Lung (tissue), 16 donors: ENCODE data around the gene IMPACT. TPM values are rescaled to one million over a fixed set of nuclear protein-coding genes. Genes with fewer than 3 reads are reported as not detected.

ENCODE experiments used
- ATAC-seq: fragments of 200-7000 bp; cut with Tn5 transposase; one replicate; pipeline ENCODE4 v1.9.1; 2020; ENCODE audit warnings: moderate number of reproducible peaks; ENCODE audit not compliant: insufficient read depth, low FRiP score
- DNase-seq, 3 donors: peaks; one replicate each; pipeline ENCODE4 v3.0.0-alpha.2; 2013 to 2017
- H3K27ac ChIP-seq, 2 donors: one replicate each; pipeline ENCODE4 v1.5.1; 2013; ENCODE audit warnings: mild to moderate bottlenecking in 2 of 2, moderate library complexity in 2 of 2, control low read depth in 1 of 2, inconsistent platforms in 1 of 2, low read depth in 1 of 2, low read length in 1 of 2
- H3K27me3 ChIP-seq, 3 donors: one replicate each; pipeline ENCODE4 v1.5.1; 2013; ENCODE audit warnings: low read length in 2 of 3; ENCODE audit not compliant: control insufficient read depth in 3 of 3, insufficient read depth in 3 of 3
- H3K36me3 ChIP-seq, 4 donors: one replicate each; pipeline ENCODE4 v1.5.1; 2013; ENCODE audit warnings: low read length in 4 of 4, mild to moderate bottlenecking in 1 of 4, moderate library complexity in 1 of 4; ENCODE audit not compliant: control insufficient read depth in 4 of 4, insufficient read depth in 4 of 4
- H3K4me1 ChIP-seq, 5 donors: one replicate each; pipeline ENCODE4 v1.5.1; 2013; ENCODE audit warnings: low read length in 5 of 5, mild to moderate bottlenecking in 2 of 5, moderate library complexity in 1 of 5; ENCODE audit not compliant: control insufficient read depth in 5 of 5, insufficient read depth in 5 of 5
- H3K4me3 ChIP-seq: one replicate; pipeline ENCODE4 v1.5.1; 2013; ENCODE audit warnings: mild to moderate bottlenecking, control low read depth, moderate library complexity
- H3K9ac ChIP-seq, 2 donors: one replicate each; pipeline ENCODE4 v1.5.1; 2013; ENCODE audit warnings: low read length in 2 of 2, control low read depth in 1 of 2; ENCODE audit not compliant: insufficient read depth in 1 of 2
- H3K9me3 ChIP-seq, 4 donors: one replicate each; pipeline ENCODE4 v1.5.1; 2013; ENCODE audit warnings: low read length in 3 of 4, mild to moderate bottlenecking in 1 of 4, moderate library complexity in 1 of 4; ENCODE audit not compliant: control insufficient read depth in 4 of 4, insufficient read depth in 3 of 4
- WGBS, 2 donors: extraction: QIAGEN DNeasy Blood & Tissue Kit; methylation state at CpG; one replicate each; pipeline ENCODE4 v1.1.7; 2013; 5-methylcytosine and 5-hydroxymethylcytosine counted together
- long read RNA-seq, 5 donors: transcript quantifications; one replicate each; lab custom pipeline, GENCODE V29; 2026
- polyA plus RNA-seq, 2 donors: library from polyadenylated mRNA; stranded (reverse); fragments of 200-250 nt; gene quantifications; one replicate each; pipeline ENCODE4 v1.2.1, GENCODE V29; 2013
- total RNA-seq, 2 donors: library from RNA; depleted of rRNA in 1 of 2; stranded (reverse); fragments of >200 nt in 1 of 2; gene quantifications; one replicate each; pipeline ENCODE4 v1.2.1, GENCODE V29; 2014 to 2021
- TF ChIP-seq, protein P1 (sequence below): IDR thresholded peaks from 2 replicates; pipeline ENCODE4 v1.5.1; 2012; ENCODE audit warnings: mild to moderate bottlenecking; ENCODE audit errors: control extremely low read depth, extremely low read depth
- donor health status: control.
- donor health status: control.
- donor health status: Bipolar disorder and iron deficiency.
- donor health status: healthy.
- donor health status: DM: yes; HTN: yes; CAD: no.

The IMPACT gene, protein sequence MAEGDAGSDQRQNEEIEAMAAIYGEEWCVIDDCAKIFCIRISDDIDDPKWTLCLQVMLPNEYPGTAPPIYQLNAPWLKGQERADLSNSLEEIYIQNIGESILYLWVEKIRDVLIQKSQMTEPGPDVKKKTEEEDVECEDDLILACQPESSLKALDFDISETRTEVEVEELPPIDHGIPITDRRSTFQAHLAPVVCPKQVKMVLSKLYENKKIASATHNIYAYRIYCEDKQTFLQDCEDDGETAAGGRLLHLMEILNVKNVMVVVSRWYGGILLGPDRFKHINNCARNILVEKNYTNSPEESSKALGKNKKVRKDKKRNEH
- 10 to 100 TPM; 29.0 to 29.6 TPM for total RNA-seq
- polyA plus RNA-seq, result 10 to 100 TPM; 12.0 to 21.0 TPM
- long read RNA-seq, donor 1, transcript IMPACT-201 (11 exons, 3,792 nt), result major isoform, 16 of 21 reads
- long read RNA-seq, donor 1, partial matches to known transcripts, result 5 of 21 reads
- long read RNA-seq, donor 1, other reads (novel, unspliced or antisense), result 0 of 21 reads
- long read RNA-seq, donor 2, partial matches to known transcripts, result 7 of 10 reads
- long read RNA-seq, donor 2, other reads (novel, unspliced or antisense), result 0 of 10 reads
- long read RNA-seq, donor 3, transcript IMPACT-201 (11 exons, 3,792 nt), result major isoform, 5 of 6 reads
- long read RNA-seq, donor 3, partial matches to known transcripts, result 0 of 6 reads
- long read RNA-seq, donor 3, other reads (novel, unspliced or antisense), result 0 of 6 reads
- long read RNA-seq, donor 4, partial matches to known transcripts, result 0 of 3 reads
- long read RNA-seq, donor 4, other reads (novel, unspliced or antisense), result 0 of 3 reads
- long read RNA-seq, donor 5, transcript IMPACT-201 (11 exons, 3,792 nt), result major isoform, 15 of 31 reads
- long read RNA-seq, donor 5, partial matches to known transcripts, result 15 of 31 reads
- long read RNA-seq, donor 5, other reads (novel, unspliced or antisense), result 0 of 31 reads

DNA sequence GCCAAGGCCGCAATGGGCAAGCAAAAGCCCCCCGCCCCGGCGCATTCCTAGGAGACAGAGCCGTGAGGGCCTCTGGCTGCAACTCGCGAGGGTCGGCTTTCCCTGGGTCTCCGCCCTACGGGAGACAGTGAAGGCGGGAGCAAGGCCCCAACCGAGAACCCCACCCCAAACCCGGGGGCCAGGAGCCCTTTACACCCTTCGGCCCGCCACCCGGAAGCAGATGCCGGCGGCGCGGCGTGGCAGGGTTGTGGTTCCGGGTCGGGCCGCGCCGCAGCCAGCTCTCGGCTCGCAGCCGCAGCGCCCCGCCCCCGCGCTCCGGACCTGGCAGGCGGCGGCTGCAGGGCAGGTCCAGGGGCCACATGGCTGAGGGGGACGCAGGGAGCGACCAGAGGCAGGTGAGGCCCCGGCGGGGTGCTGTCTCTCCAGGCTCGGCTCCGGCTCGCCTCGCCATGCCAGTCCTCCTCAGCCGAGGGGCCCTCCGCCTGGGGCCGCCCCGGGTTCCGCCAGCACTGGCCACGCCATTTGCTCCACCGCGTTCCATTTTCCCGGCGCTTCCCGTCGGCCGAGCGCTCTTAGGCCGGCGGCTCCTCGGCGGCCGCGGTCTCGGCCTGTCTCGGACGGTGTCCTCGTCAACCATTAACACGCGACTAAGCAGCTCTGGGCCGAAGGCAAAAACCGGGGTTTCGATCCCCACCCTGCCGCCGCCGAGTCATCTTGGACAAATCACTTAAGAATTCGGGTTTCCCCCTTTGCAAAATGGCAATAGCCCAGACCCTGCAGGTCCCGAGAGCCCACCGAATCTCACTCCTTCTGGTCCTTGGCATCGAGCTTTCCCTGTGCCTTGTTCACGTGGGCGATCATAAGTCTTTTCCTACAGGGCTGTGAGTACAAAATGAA lies at the start of gene IMPACT:
TSS of gene IMPACT (plus strand) at position 273 of the 897 bp plus-strand sequence. CDS start at position 360, 87 bp downstream.
- ATAC-seq (peak; percentile 99), DNase-seq (peak; percentile 89 to 92 (median 90))
- H3K27me3 ChIP-seq, result peaks cover 0 to 15% (median 15%) of the 10 kb centered on the region in 3 donors
- WGBS, 2 donors, result 2% methylated on average over 64 to 82 of the region's 82 CpGs
- peaks cover 0 to 7% (median 5%) of the 10 kb centered on the region in 5 donors for H3K4me1 ChIP-seq
- H3K4me3 ChIP-seq, result peak within 1 kb of the TSS; percentile 92
- peak within 1 kb of the TSS; percentile 89 to 95 for H3K27ac ChIP-seq
- peaks cover 1 to 10% (median 6%) of the 10 kb centered on the region in 4 donors for H3K36me3 ChIP-seq
- peaks cover 0 to 4% (median 0%) of the 10 kb centered on the region in 4 donors for H3K9me3 ChIP-seq
- TF ChIP-seq, protein P1, sequence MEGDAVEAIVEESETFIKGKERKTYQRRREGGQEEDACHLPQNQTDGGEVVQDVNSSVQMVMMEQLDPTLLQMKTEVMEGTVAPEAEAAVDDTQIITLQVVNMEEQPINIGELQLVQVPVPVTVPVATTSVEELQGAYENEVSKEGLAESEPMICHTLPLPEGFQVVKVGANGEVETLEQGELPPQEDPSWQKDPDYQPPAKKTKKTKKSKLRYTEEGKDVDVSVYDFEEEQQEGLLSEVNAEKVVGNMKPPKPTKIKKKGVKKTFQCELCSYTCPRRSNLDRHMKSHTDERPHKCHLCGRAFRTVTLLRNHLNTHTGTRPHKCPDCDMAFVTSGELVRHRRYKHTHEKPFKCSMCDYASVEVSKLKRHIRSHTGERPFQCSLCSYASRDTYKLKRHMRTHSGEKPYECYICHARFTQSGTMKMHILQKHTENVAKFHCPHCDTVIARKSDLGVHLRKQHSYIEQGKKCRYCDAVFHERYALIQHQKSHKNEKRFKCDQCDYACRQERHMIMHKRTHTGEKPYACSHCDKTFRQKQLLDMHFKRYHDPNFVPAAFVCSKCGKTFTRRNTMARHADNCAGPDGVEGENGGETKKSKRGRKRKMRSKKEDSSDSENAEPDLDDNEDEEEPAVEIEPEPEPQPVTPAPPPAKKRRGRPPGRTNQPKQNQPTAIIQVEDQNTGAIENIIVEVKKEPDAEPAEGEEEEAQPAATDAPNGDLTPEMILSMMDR, result no peak
- H3K9ac ChIP-seq, result peak within 1 kb of the TSS; percentile 44 to 63

DNA sequence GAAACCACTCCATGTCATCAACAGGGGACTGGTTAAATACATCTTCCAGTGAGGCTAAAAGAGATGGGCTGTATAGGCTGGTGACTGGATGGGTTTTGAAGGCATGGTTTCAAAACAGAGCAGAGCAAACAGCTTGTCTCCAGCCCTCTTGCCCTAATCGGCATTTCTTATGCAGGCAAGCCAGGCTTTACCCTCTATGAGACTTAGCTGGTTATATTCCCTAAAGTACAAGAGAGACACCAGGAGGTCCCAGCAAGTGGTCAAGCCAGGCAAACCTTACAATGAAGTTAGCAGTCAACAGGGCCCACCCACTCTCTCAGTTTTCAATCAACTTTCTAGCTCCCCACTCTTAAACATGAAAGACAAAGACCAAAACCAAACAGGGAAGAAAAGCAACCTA lies 47.9 kb upstream of the IMPACT start:
- WGBS, 2 donors, result 76 to 96% methylated on average over 1 of the region's 1 CpG
- Histone ChIP-seq H3K9ac (no peak overlapping the region), H3K36me3 (peaks cover 0 to 6% (median 1%) of the 10 kb centered on the region in 4 donors), H3K4me1 (no peaks in the 10 kb centered on the region), H3K9me3 (peaks cover 0 to 6% (median 0%) of the 10 kb centered on the region in 4 donors), H3K27me3 (no peaks in the 10 kb centered on the region), H3K4me3 (no peak overlapping the region), H3K27ac (no peak overlapping the region)
- DNase-seq (no peak), ATAC-seq (no peak)
- TF ChIP-seq, protein P1, result no peak

DNA sequence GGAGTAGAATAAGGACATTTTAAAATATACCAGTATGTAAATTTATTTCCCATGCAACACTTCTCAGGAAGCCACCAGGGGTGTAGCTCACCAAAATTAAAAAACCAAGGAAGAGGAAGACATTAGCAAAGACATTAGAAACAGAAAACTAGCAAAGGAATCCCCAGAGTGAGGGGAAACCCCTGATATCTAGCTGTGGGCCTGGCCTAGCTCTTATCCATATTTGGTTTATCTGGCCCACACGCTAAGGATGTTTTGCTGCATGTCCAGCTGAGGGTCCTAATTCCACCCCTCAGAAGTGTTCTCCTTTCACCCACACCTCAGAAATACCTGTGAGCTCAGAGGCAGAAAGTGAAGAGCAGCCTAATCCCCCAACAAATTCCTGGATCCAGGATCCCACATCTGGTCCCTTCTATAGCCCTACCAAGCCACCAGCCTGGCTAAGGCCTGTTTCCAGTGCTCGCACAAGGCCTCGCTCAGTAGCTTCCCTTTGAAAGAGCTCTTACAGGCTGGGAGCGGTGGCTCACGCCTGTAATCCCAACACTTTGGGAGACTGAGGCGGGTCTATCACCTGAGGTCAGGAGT lies 46.2 kb upstream of the IMPACT start:
- H3K27me3 ChIP-seq, result no peaks in the 10 kb centered on the region
- TF ChIP-seq, protein P1, result no peak
- no peak overlapping the region for H3K27ac ChIP-seq
- no peaks in the 10 kb centered on the region for H3K4me1 ChIP-seq
- H3K4me3 ChIP-seq, result no peak overlapping the region
- DNase-seq (no peak), ATAC-seq (no peak)
- WGBS, 2 donors, result 96 to 98% methylated on average over 6 of the region's 6 CpGs
- H3K9ac ChIP-seq, result no peak overlapping the region
- peaks cover 0 to 3% (median 0%) of the 10 kb centered on the region in 4 donors for H3K9me3 ChIP-seq
- peaks cover 0 to 3% (median 0%) of the 10 kb centered on the region in 4 donors for H3K36me3 ChIP-seq
